SKM-1 treated with dmso at 0.1 percent for 144 hours (cell line): ENCODE results near the gene RTTN.
A peak's percentile ranks its signal among the peaks of the same experiment; 100 is the strongest.

ENCODE experiments used
- DNase-seq: peaks from one replicate; lab custom pipeline; 2025; ENCODE audit not compliant: unreplicated experiment; lab: John Stamatoyannopoulos, UW

The RTTN gene

GRCh38 chr18:70216788-70217187, 11.3 kb upstream of the RTTN start:
- DNase-seq: no peak

DNA sequence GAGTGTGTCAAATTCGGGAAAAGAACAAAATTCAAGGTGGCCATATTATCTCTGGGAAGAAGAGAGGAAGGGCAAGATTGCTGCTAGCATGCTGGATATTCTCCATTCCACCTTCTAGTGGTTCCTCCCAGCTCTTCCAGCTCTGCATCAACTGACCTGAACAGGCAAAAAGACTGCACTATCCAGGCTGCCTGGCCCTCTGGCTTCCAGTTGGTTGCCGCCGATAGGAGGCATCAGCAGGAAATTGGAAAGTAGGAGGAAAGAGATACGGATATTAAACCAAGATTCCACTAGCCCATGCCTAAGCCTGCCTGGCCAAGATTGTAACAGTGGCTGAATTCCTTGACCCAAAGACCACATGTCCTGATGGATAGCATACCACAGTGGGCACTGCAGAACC, 1.7 kb upstream of the RTTN start:
- DNase-seq: no peak

- DNase-seq: no peak
Observed at GRCh38 chr18:70200286-70200685, 5.2 kb downstream of the RTTN start.

DNA sequence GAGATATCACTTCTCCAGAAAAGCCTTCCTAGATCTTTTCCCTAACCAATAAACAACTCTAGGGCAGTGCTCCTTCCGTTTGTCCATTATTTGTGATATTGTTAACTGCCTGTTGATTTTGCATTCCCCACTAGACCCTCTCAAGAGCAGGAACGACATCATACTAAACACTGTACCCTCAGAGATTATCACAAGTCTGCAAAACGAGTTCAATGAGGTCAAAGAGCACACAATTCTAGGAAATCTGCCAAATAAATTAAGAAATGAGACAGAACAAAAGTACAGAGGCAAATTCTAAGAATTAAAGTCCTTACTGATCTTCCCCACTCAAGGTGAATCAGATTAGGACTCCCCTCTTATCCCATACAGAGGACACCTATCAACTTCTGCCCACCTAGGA, 7.6 kb downstream of the RTTN start:
- no peak for DNase-seq

GRCh38 chr18:70197026-70197425, 8.5 kb downstream of the RTTN start:
- no peak for DNase-seq

GRCh38 chr18:70195852-70196434, 9.5 kb downstream of the RTTN start:
- DNase-seq: peak; percentile 2

DNA sequence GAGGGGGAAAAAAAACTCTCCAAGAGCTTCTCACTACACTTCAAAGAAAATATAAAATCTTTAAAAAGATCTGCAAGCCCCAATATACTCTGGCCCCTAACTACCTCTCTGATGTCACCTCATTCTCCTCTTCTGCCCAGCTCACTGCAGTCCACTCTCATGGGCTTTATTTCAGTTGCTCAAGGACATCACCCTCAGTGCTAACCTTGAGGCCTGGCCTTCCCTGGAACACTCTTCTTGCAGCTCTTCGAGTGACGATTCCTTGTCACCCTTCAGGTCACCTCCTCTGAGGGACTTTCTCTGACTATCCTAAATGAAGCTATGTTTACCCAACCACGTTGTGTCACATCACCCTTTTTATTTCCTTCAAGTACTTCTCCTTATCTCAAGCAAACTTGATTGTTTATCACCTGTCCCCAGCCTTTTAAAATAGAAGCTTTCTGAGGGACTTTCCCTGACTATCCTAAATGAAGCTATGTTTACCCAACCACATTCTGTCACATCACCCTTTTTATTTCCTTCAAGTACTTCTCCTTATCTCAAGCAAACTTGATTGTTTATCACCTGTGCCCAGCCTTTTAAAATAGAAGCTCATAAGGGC, 10.4 kb downstream of the RTTN start:
- DNase-seq: no peak

- no peak for DNase-seq
Observed at GRCh38 chr18:70194227-70194890, 11.1 kb downstream of the RTTN start.

DNA sequence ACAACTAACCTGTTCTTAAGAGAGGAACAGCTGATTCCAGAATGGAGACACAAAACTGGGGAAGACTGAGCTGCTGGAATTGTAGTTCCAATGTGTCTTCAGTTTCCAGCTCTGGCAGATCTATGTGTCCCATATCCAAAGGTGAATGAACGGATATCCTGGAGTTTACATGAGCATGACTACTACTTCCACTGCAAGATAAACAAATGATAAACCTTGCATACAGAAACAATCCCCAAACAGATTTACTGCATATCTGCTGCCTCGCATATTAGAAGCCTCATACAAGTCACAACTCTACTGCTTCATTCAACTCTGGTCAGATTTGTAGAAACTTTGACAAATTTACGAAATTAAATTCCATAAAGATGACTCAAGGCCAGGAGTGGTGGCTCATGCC, 15.0 kb downstream of the RTTN start:
- DNase-seq: no peak

- no peak for DNase-seq
Observed at GRCh38 chr18:70188113-70188512, 17.4 kb downstream of the RTTN start.

GRCh38 chr18:70183441-70183840, 22.0 kb downstream of the RTTN start:
- DNase-seq: no peak

DNA sequence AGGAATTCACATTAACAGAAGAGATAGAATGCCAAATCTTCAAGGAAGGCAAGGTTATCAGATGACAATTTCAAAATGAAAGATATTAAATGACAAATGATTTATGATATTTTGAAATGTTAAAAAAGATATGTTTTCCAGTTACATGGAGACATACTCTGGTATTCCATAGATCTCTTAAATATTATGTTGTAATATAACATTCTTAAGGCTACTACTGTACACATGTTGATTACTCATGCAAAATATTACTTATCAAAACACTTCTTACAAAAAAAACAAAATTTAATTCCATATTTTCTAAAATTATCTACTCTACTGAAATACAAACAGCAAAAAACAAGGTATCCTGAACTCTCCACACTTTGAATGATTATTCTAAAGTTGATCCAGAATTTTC, 22.9 kb downstream of the RTTN start:
- DNase-seq: no peak

- DNase-seq: no peak
Observed at GRCh38 chr18:70181725-70182124, 23.8 kb downstream of the RTTN start.

DNA sequence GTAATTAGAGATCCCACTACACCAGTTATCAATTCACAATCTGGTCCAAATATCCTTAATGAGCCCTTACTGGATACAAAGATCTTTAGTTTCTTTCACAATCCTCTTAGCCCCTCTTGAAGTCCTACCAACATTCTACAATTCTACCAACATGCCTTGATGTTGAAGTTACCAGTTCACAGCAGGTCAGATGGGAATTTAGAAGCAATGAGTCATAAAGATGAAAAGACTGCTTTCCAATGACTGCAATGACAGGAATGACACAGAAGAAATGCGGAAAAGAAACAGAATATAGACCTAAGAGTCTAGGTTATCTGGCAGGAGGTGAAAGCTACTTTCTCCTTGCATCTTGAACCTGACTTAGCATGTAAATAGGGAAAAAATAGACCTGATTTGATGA, 24.5 kb downstream of the RTTN start:
- DNase-seq: no peak

DNA sequence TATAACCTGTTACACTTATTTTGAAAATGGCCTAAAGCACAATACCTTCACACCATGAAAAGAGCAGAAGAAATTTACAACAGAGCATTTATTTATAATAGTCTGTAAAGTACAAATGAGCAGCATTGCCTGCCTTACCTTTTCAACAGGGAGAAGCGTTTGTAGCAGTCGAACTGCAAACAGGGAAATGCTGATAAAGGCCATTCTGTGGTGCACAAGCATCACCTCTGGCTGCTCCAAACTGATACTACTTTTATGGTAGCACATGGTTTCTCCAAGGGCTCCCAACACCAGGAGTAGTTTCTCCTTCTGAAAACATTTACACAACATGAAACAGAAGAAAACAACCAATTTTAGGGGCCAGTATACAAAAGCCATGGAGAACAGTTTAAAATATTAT, 28.9 kb downstream of the RTTN start:
- DNase-seq: no peak

- DNase-seq: no peak
Observed at GRCh38 chr18:70175216-70175615, 30.3 kb downstream of the RTTN start.

DNA sequence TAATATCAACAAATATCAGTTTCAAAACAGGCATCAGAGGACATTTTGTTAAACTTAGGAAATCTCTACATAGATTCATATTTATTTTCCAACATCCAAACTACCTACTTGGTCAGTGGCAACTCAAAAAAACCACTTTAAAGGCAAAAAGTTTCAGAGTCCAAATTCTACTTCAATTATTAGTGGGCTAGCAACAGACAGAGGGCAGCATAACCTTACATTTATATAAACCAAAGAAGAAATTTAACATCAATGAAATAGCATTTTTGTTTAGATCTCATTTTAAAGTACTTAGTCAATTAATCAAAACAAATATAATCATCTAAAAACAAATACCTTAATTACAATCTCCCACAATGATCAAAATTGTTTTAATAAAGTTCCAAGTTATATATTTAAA, 33.3 kb downstream of the RTTN start:
- DNase-seq: no peak

- no peak for DNase-seq
Observed at GRCh38 chr18:70169747-70170146, 35.7 kb downstream of the RTTN start.

- DNase-seq: no peak
Observed at GRCh38 chr18:70166668-70167067, 38.8 kb downstream of the RTTN start.

DNA sequence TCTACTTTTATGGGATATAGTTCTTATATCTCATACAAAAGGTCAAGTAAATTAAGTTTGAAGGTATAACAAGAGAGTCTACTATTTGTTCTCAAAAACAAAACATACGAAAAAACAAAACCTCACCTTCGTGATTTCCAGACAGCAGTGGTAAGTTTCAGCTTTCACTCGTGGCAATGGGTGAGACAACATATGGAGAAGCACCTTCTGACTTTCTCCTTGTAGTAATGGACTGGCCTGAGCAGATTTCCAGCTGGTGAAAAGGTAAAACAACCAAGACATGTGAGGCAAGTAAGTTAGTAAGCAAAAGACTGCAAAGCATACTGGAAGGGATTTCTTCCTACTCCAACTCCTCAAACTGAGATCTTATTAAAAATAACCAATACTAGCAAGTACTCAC, 39.6 kb downstream of the RTTN start:
- DNase-seq: no peak

GRCh38 chr18:70160073-70160678, 45.3 kb downstream of the RTTN start:
- no peak for DNase-seq

- DNase-seq: no peak
Observed at GRCh38 chr18:70158992-70159717, 46.3 kb downstream of the RTTN start.
